GM19023 (cell line): ENCODE results near the gene SENP1.

Experiments used
- ATAC-seq: cut with Tn5 transposase; IDR thresholded peaks from one replicate; pipeline ENCODE4 v1.9.1; 2021; ENCODE audit warnings: mild to moderate bottlenecking, moderate library complexity; ENCODE audit not compliant: unreplicated experiment

The SENP1 gene

DNA sequence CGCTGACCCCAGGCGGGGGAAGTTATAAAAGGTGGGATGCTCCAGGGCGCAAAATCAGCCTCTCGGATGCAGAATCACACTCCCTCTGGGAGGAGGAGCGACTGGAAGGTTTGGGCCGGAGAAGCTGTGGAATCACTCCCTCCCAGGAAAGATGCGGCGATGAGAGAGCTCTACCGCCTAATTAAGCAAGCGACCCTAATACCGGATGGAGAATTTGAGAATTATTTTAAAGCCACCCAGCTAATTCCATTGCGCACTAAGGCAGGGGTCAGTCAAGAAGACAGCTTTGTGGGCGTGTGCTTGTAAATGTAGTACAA, 103.5 kb downstream of the SENP1 start:
- ATAC-seq: no peak

DNA sequence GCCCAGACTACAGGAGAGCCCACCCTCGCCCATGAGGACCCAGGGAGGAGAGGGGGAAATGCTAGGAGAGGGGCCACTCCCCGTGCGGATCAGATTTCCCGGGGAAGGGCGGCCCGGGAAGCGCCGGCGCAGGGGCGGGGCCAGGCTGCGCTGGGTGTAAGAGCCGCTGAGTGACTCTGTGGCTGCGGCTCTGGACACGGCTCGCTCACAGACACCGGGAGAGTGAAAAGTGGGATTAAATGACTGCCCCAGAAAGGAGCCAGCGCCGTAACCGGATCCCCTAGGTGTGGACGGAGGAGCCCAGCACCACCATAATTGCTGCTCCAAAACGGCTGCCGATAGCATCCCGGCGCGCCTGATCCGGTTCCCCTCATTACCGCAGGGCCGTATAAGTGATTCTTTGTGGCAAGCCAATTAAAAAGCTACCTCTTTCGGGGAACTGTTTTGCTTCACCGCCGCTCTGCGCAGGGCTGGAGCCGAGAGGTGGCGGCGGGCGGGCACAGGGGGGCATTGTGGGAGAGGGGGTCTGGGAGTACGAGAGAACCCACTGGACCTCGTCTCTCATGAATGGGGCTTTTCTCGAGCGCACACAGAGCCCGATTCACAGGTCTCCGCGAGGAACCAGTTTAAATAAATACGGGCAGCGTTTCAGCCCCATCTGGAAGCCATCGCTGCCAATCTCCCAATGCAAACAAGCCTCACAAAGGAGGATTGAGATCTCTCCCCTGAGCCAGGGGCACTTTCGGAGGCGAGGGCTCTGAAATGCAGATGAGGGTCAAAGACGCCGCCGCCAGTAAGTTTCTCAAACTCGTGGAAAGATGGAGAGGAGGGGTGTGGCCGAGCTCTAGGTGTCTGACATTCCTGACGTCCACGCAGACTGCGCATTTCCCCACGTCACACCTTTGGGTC, 104.1 kb downstream of the SENP1 start:
- no peak for ATAC-seq

DNA sequence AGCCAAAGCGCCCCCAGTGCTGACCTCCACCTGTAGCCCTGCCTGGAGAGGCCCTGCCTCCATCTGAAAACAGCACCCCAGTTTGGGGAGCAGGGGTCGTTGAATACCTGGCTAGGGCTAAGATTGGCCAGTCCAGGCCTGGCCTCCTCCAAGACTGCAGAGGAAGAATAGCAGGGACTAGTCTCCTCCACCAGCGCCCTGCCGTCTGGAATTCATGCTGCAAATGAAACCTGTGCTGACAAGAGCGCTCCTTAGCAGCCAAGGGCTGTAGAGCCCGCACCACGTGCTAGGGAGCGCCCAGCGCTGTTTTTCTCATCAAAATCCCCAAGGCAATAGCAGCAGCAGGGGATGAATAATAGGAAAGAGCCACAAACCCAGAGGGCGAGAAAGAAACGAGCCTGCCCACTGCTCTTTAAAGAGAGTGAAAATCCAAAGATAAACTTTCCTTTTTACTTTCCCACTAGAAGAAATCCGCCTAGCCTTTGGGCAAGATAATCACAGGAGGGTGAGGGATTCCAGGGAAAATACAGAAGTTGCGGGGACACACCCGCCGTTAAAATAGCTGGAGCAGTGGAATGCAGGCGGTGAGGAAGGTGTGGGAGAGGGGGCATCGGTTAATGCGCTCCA, 104.9 kb downstream of the SENP1 start:
- ATAC-seq: no peak

DNA sequence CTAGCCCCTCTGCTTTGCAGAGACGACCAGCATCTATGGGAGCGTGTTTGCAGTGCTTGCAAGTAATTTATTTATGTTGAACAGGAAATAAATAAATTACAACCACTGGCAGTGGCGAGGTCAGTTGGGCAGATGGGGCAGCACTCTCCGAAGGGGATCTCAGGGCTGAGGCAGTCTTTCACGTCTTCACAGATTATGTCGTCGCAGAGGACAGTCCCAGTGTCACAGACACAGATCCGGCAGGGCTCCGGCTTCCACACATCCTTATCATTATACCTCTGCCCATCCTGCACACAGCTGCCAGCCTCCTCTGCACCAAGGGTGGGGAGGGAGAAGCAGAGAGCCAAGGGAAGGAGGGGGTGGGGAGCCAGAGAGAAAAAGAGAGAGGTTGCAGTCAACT, 106.1 kb downstream of the SENP1 start:
- ATAC-seq: no peak

DNA sequence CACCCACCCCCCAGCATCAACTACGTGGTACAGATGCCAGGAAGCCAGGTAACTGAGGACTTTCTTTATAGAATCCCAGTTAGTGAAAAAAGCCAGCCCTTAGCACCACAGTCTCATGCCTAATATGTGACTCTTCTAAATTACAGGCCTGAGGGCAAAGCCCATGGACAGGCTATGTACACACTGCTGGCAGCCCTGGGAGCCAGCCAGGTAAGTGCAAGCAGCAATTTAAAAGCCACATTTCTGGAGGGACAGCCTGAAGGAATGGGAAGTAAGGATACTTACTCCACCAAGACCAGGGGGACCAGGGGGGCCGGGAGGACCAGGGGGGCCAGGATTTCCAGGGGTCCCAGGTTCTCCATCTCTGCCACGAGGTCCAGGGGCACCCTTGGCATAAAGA, 108.6 kb downstream of the SENP1 start:
- ATAC-seq: no peak

DNA sequence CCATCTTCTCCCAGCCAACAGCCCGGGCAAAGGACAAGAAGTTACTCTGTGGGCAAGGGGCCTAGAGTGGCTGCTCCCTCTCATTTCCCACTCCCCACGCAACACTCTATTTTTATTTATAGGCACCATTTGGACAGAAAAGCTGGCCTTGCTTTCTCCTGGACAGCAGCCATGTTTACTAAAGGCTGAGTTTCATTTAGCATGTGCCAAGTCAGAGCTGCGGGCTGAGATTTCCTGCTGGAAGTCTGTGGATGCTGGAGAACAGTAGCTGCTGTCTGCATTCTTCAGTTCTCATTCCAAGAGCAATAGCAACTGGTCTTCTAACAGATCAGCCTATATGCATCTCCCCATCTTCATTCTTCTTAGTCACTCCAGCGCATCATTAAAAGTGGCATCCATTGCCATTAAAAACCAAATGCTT, 109.9 kb downstream of the SENP1 start:
- ATAC-seq: no peak

DNA sequence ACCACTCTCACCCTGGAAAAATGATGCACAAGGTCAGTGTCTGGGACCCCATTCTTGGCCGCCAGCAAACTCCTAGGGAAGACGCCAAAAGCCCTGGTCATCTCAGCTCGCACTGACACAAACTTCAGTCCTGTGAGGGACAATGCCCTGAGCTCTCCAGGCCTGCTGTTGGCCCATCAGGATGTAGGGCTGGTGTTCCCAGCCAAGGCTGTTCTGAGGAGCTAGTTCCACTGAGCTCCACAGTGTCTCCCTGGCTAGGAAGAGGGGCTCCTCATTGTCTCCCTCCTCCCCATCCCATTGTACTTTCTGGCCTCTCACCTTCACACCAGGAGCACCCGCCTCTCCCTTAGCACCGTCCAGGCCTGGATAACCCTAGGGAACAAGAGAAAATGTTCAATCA, 112.4 kb downstream of the SENP1 start:
- ATAC-seq: no peak
